Stomach (tissue), 9 donors: ENCODE results near the gene MATK. TPM values are rescaled to one million over a fixed set of nuclear protein-coding genes. Genes with fewer than 3 reads are reported as not detected.

Source experiments
- DNase-seq, 2 donors: peaks; one replicate each; pipeline versions ENCODE4 v3.0.0 to v3.0.0-alpha.2; 2013 to 2019
- H3K27ac ChIP-seq, 5 donors: fragments of 200-600 bp in 4 of 5; sonication (generic) in 4 of 5; one replicate each; pipeline ENCODE4 v1.5.1; 2013 to 2019; ENCODE audit warnings: mild to moderate bottlenecking in 1 of 5, moderate library complexity in 1 of 5
- H3K27me3 ChIP-seq, 3 donors: fragments of 200-600 bp; sonication (generic); one replicate each; pipeline ENCODE4 v1.5.1; 2017 to 2019; ENCODE audit warnings: mixed run types in 1 of 3
- H3K36me3 ChIP-seq, 4 donors: fragments of 200-600 bp; sonication (generic); 1 replicate in 3 of 4; 2 replicates in 1 of 4; pipeline ENCODE4 v1.5.1; 2016 to 2019
- H3K4me1 ChIP-seq, 4 donors: fragments of 200-600 bp; sonication (generic); one replicate each; pipeline ENCODE4 v1.5.1; 2016 to 2019
- H3K4me3 ChIP-seq, 4 donors: fragments of 200-600 bp; sonication (generic) in 3 of 4; one replicate each; pipeline ENCODE4 v1.5.1; 2016 to 2019; ENCODE audit warnings: mild to moderate bottlenecking in 1 of 4
- H3K9me3 ChIP-seq, 4 donors: fragments of 200-600 bp; sonication (generic); one replicate each; pipeline ENCODE4 v1.5.1; 2016 to 2019
- EP300 ChIP-seq: sonication (generic); formaldehyde crosslinking; IDR thresholded peaks from one replicate; pipeline ENCODE4 v1.6.1; 2017; ENCODE audit warnings: antibody characterized with exemption
- POLR2A ChIP-seq, 4 donors: fragments of 450-650 bp; IDR thresholded peaks; one replicate each; pipeline ENCODE4 v1.6.1; 2016; ENCODE audit warnings: antibody characterized with exemption in 4 of 4, control low read depth in 2 of 4, mild to moderate bottlenecking in 1 of 4, moderate library complexity in 1 of 4
- POLR2AphosphoS5 ChIP-seq, 3 donors: sonication (generic); formaldehyde crosslinking; IDR thresholded peaks; one replicate each; pipeline ENCODE4 v1.6.1; 2016; ENCODE audit warnings: antibody characterized with exemption in 3 of 3
- WGBS, 5 donors: extraction: QIAGEN DNeasy Blood & Tissue Kit in 3 of 5; methylation state at CpG; one replicate each; pipeline versions ENCODE4 v1.1.5 to v1.1.7; 2013 to 2018; 5-methylcytosine and 5-hydroxymethylcytosine counted together
- intact Hi-C: fragments of 100-400 bp; cut with DNase I; formaldehyde crosslinking; loops from one replicate; pipeline ENCODE4 v1.15.1; 2023; ENCODE audit warnings: low total_unique reads
- polyA plus RNA-seq, 3 donors: library from polyadenylated mRNA; stranded (reverse); fragments of 200-250 nt; gene quantifications; one replicate each; pipeline ENCODE4 v1.2.3, GENCODE V29; 2013
- total RNA-seq, 5 donors: library from RNA; depleted of rRNA; stranded (reverse); fragments of >200 nt; gene quantifications; one replicate each; pipeline versions ENCODE4 v1.1.0 to v1.2.3, GENCODE V29; 2014 to 2016
- TF ChIP-seq, protein P1 (sequence below), 7 experiments: fragments of 450-650 bp in 4 of 7; fragments of 200-600 bp in 3 of 7; sonication (generic) in 3 of 7; IDR thresholded peaks; one replicate each; pipeline ENCODE4 v1.5.1; 2016 to 2019; ENCODE audit warnings: antibody characterized with exemption in 7 of 7, control low read depth in 2 of 7, mild to moderate bottlenecking in 1 of 7
- donor health status: healthy with polysubstance abuse.
- donor health status: Bipolar disorder and iron deficiency.
- donor health status: healthy.

MATK gene
- total and polyA plus RNA-seq, 8 donors: 1.4 to 48.7 (median 3.4) TPM; not detected in 1

DNA sequence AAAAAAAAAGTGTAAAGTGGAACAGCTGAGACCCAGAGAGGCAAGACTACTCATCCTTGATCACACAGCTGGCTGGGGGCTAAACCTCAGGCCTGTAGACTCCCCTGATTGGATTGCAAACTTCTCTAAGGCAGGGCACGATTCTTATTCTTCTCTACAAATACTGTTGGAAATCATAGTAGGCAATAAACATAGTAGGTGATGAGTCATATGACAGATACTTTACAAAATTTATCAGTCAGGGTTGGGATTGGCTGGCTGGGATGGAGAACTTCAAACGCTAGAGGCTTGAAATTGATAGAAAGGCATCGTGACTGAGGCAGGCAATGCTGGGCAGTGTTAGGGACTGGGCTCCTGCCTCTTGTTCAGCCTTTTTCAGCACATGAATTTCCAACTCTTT lies 5.9 kb upstream of the MATK start:
- Histone ChIP-seq H3K27me3 (peaks cover 0 to 20% (median 0%) of the 10 kb centered on the region in 3 donors), H3K4me1 (no peaks in the 10 kb centered on the region), H3K9me3 (peaks cover 0 to 18% (median 15%) of the 10 kb centered on the region in 4 donors), H3K36me3 (no peaks in the 10 kb centered on the region), H3K27ac (no peak overlapping the region), H3K4me3 (no peak overlapping the region)
- WGBS, 5 donors: 70 to 80% (median 75%) methylated on average over 3 of the region's 3 CpGs
- DNase-seq: no peak
- TF ChIP-seq POLR2AphosphoS5 (IDR thresholded peaks at IDR 0.05) (no peak), EP300 (no peak), POLR2A (IDR thresholded peaks at IDR 0.05) (no peak)
- TF ChIP-seq, protein P1, sequence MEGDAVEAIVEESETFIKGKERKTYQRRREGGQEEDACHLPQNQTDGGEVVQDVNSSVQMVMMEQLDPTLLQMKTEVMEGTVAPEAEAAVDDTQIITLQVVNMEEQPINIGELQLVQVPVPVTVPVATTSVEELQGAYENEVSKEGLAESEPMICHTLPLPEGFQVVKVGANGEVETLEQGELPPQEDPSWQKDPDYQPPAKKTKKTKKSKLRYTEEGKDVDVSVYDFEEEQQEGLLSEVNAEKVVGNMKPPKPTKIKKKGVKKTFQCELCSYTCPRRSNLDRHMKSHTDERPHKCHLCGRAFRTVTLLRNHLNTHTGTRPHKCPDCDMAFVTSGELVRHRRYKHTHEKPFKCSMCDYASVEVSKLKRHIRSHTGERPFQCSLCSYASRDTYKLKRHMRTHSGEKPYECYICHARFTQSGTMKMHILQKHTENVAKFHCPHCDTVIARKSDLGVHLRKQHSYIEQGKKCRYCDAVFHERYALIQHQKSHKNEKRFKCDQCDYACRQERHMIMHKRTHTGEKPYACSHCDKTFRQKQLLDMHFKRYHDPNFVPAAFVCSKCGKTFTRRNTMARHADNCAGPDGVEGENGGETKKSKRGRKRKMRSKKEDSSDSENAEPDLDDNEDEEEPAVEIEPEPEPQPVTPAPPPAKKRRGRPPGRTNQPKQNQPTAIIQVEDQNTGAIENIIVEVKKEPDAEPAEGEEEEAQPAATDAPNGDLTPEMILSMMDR (IDR thresholded peaks at IDR 0.05): no peak
- intact Hi-C loops: no loop called here

DNA sequence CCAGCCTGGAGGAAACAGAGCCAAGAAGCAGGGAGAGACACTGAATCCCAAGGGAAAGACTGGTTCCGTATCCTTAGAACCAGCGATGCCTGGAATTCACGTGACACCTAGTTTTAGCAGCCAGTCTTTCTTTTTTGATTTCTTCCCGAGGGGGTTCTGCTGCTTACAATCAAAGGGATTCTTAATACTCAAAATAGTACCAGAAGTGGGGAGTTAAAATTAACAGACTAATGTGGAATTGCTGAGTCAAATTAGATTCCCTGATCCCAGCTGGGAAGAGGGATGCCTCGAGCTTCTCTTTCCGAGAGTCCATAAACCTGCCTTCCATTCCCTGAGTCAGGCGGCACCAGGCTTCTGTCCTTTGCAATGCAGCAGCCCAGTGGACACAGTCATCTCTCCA lies 4.8 kb upstream of the MATK start:
- intact Hi-C loops: no loop called here
- H3K9me3 ChIP-seq: peaks cover 0 to 8% (median 5%) of the 10 kb centered on the region in 4 donors
- TF ChIP-seq, protein P1 (IDR thresholded peaks at IDR 0.05): no peak
- TF ChIP-seq EP300 (no peak), POLR2A (IDR thresholded peaks at IDR 0.05) (no peak)
- H3K4me1 ChIP-seq: peaks cover 0 to 7% (median 2%) of the 10 kb centered on the region in 4 donors
- H3K27me3 ChIP-seq: peaks cover under 1 to 32% (median 7%) of the 10 kb centered on the region in 3 donors
- H3K4me3 ChIP-seq: no peak overlapping the region
- 67 to 91% (median 80%) methylated on average over 7 of the region's 7 CpGs for WGBS, 5 donors
- no peak for DNase-seq
- H3K36me3 ChIP-seq: no peaks in the 10 kb centered on the region
- no peak overlapping the region for H3K27ac ChIP-seq

DNA sequence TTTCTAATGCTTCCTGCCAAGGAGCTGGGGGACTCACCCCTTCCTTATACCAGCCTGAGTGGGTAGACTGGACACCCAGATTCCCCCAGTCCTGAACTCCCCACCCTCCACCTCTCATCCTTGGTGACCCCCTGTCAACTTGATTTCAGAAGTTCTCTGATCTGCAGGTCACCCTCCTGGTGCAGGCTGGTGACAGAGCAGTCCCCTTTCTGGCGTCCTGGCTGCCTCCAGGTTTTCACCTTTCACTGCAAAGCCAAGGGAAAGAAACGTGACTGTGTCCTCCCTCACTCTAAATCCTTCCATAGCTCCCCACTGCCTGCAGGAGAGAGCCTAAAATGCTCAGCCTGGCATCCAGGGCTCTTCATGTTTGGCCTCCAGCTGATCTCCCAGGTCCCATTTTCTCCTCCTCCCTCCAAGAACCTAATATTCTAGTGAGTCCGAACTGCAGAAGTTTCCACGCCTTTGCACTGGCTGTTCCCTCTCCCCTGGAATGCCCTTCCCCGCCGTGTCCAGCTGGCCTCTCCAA lies 4.1 kb upstream of the MATK start:
- H3K27me3 ChIP-seq: peaks cover 7 to 39% (median 14%) of the 10 kb centered on the region in 3 donors
- peaks cover 0 to 13% (median 8%) of the 10 kb centered on the region in 4 donors for H3K4me1 ChIP-seq
- H3K27ac ChIP-seq: no peak overlapping the region
- no peak overlapping the region for H3K4me3 ChIP-seq
- intact Hi-C loops: no loop called here
- H3K36me3 ChIP-seq: no peaks in the 10 kb centered on the region
- no peak for DNase-seq
- no peak for TF ChIP-seq EP300
- TF ChIP-seq, protein P1 (IDR thresholded peaks at IDR 0.05): no peak
- TF ChIP-seq POLR2AphosphoS5 (IDR thresholded peaks at IDR 0.05): no peak
- no peak for TF ChIP-seq POLR2A (IDR thresholded peaks at IDR 0.05)
- H3K9me3 ChIP-seq: peaks cover 0 to 8% (median 4%) of the 10 kb centered on the region in 4 donors
- 62 to 74% (median 71%) methylated on average over 6 of the region's 6 CpGs for WGBS, 5 donors

DNA sequence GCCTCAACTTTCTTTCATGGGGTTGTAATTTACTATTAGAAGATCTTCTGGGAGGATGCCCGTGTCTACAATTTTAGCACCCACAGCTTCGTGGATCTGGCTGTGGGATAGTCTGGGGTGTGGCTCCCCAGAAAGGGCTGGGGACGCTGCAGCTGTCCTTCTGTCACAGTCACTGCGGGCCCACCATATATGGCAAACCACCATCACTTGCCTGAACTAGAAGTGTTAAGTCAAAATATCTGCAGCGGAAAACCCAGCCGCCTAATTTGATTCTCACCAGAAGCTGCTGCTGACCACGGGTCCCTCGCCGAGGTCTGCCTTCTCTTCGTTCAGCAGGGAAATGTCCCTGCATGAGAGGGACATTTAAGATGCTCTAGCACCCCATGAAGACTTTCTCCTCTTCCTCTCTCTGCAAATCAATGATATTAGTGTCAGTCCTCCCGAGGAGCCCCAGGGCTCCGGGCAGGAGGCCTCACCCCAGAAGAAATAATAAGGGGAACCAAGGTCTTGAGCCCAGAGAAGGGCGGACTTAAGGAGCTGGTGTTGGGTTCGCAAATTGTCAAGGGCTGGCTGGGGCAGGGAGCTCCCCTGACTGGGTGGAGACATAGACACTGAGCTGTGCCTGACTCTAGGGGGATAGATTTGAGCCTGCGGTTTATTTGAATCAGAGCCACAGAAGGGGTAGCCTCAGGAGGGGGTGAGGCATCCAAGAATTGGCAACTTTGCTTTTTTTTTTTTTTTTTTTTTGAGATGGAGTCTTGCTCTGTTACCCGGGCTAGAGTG lies 3.0 kb upstream of the MATK start:
- 38 to 53% (median 49%) methylated on average over 15 to 16 of the region's 16 CpGs for WGBS, 5 donors
- H3K36me3 ChIP-seq: no peaks in the 10 kb centered on the region
- intact Hi-C loops: no loop called here
- peaks cover 0 to 19% (median 12%) of the 10 kb centered on the region in 4 donors for H3K4me1 ChIP-seq
- no peak overlapping the region for H3K4me3 ChIP-seq
- H3K9me3 ChIP-seq: peaks cover 0 to 8% (median 4%) of the 10 kb centered on the region in 4 donors
- no peak overlapping the region for H3K27ac ChIP-seq
- peak in 1 of 2 donors; percentile 1 for DNase-seq
- peaks cover 7 to 50% (median 25%) of the 10 kb centered on the region in 3 donors for H3K27me3 ChIP-seq
- TF ChIP-seq, protein P1 (IDR thresholded peaks at IDR 0.05): no peak
- no peak for TF ChIP-seq POLR2AphosphoS5 (IDR thresholded peaks at IDR 0.05)
- TF ChIP-seq EP300: no peak
- no peak for TF ChIP-seq POLR2A (IDR thresholded peaks at IDR 0.05)
